HCT116 (cell line): ENCODE data around the gene MTHFD1L. TPM values are rescaled to one million over a fixed set of nuclear protein-coding genes. Genes with fewer than 3 reads are reported as not detected.
A peak's percentile ranks its signal among the peaks of the same experiment; 100 is the strongest.

Experiments used
- ATAC-seq: fragments of 200-7000 bp; cut with Tn5 transposase; 2 replicates; pipeline ENCODE4 v1.9.1; 2020; ENCODE audit warnings: mild to moderate bottlenecking, moderate library complexity
- BruUV-seq: library from RNA; stranded (reverse); fragments of 400-500 nt; replicated peaks from 2 replicates; lab custom pipeline; 2021; lab: Mats Ljungman, UMichigan
- CTCF ChIA-PET: fragments of 300-600 bp; sonication (Branson Sonifier 250); formaldehyde crosslinking; loops from one replicate; lab custom pipeline; 2021; ENCODE audit warnings: antibody characterized with exemption; lab: Charles Lee
- POLR2A ChIA-PET: fragments of 300-600, 350-600 bp; sonication (Branson Sonifier 250); formaldehyde crosslinking; loops from one replicate; lab custom pipeline; 2021; ENCODE audit warnings: antibody characterized with exemption; lab: Charles Lee
- RAD21 ChIA-PET, 2 experiments: fragments of 300-600 bp; sonication (Branson Sonifier 250); formaldehyde crosslinking; loops; one replicate each; lab custom pipeline; 2023; ENCODE audit warnings: low total read pairs in 2 of 2; ENCODE audit not compliant: uncharacterized antibody in 2 of 2, unreplicated experiment in 2 of 2, low non-redundant PET in 1 of 2; lab: Charles Lee
- DNase-seq: peaks from one replicate; pipeline ENCODE4 v3.0.0-alpha.2; 2010; ENCODE audit warnings: low read depth, low spot score
- H2AFZ ChIP-seq: fragments of 200-600 bp; shearing (Covaris generic), sonication (generic); 2 replicates; pipeline ENCODE4 v1.6.1; 2017; ENCODE audit warnings: low read depth, mixed run types, mixed read lengths, antibody characterized with exemption, low read length; ENCODE audit not compliant: poor library complexity, severe bottlenecking
- H3K27ac ChIP-seq: 2 replicates; pipeline ENCODE4 v1.5.1; 2012; ENCODE audit warnings: low read depth, low read length
- H3K27me3 ChIP-seq: fragments of 200-600 bp; sonication (generic); 2 replicates; pipeline ENCODE4 v1.6.1; 2016; ENCODE audit warnings: mixed run types, low read length, mixed read lengths; ENCODE audit not compliant: insufficient read depth
- H3K36me3 ChIP-seq, 2 experiments: fragments of 200-500 bp in 1 of 2; fragments of 200-600 bp in 1 of 2; sonication (Bioruptor generic) in 1 of 2; sonication (generic) in 1 of 2; 2 replicates each; pipeline versions ENCODE4 v1.5.1 to v1.6.1; 2014 to 2016; ENCODE audit warnings: low read length in 2 of 2, inconsistent platforms in 1 of 2, mixed read lengths in 1 of 2, mixed run types in 1 of 2; ENCODE audit not compliant: insufficient read depth in 2 of 2, control insufficient read depth in 1 of 2
- H3K4me1 ChIP-seq, 2 experiments: fragments of 200-600 bp in 1 of 2; sonication (generic) in 1 of 2; 2 replicates each; pipeline versions ENCODE4 v1.5.1 to v1.6.1; 2012 to 2017; ENCODE audit warnings: low read length in 2 of 2, inconsistent platforms in 1 of 2, mild to moderate bottlenecking in 1 of 2, mixed read lengths in 1 of 2, mixed run types in 1 of 2, moderate library complexity in 1 of 2; ENCODE audit not compliant: insufficient read depth in 2 of 2, control insufficient read depth in 1 of 2
- H3K4me2 ChIP-seq: fragments of 200-600 bp; sonication (generic); 2 replicates; pipeline ENCODE4 v1.6.1; 2017; ENCODE audit warnings: mixed run types, low read length, mixed read lengths
- H3K4me3 ChIP-seq, 2 experiments: fragments of 200-600 bp in 1 of 2; sonication (generic) in 1 of 2; replicated peaks in 1 of 2; 2 replicates each; pipeline ENCODE4 v1.5.1; 2011 to 2016; ENCODE audit warnings: low read length in 2 of 2, control low read depth in 1 of 2, low read depth in 1 of 2, mild to moderate bottlenecking in 1 of 2, mixed read lengths in 1 of 2, mixed run types in 1 of 2
- H3K79me2 ChIP-seq: fragments of 200-600 bp; sonication (generic); 2 replicates; pipeline ENCODE4 v1.6.1; 2017; ENCODE audit warnings: mild to moderate bottlenecking, mixed run types, low read length, moderate library complexity, mixed read lengths; ENCODE audit not compliant: insufficient read depth
- H3K9ac ChIP-seq: fragments of 200-600 bp; sonication (generic); 2 replicates; pipeline ENCODE4 v1.6.1; 2016; ENCODE audit warnings: low read length, mixed read lengths
- H3K9me2 ChIP-seq: fragments of 200-600 bp; sonication (generic), shearing (Covaris generic); 2 replicates; pipeline ENCODE4 v1.6.1; 2017; ENCODE audit warnings: mixed run types, mild to moderate bottlenecking, moderate library complexity; ENCODE audit not compliant: insufficient read depth
- H3K9me3 ChIP-seq, 2 experiments: fragments of 200-500 bp in 1 of 2; fragments of 200-600 bp in 1 of 2; sonication (Bioruptor generic) in 1 of 2; sonication (generic) in 1 of 2; 2 replicates each; pipeline ENCODE4 v1.6.1; 2014 to 2017; ENCODE audit warnings: low read length in 2 of 2, mixed read lengths in 2 of 2, inconsistent platforms in 1 of 2, low read depth in 1 of 2, mild to moderate bottlenecking in 1 of 2, mixed run types in 1 of 2, moderate library complexity in 1 of 2; ENCODE audit not compliant: control insufficient read depth in 1 of 2, insufficient read depth in 1 of 2
- H4K20me1 ChIP-seq: fragments of 200-600 bp; sonication (generic), shearing (Covaris generic); 2 replicates; pipeline ENCODE4 v1.6.1; 2017; ENCODE audit warnings: mixed run types, mild to moderate bottlenecking, moderate library complexity; ENCODE audit not compliant: insufficient read depth
- EGR1 ChIP-seq: IDR thresholded peaks from 2 replicates; pipeline ENCODE4 v1.6.1; 2012; ENCODE audit warnings: low read depth
- ELF1 ChIP-seq: IDR thresholded peaks from 2 replicates; pipeline ENCODE4 v1.6.1; 2012; ENCODE audit warnings: low read depth, borderline replicate concordance
- MAX ChIP-seq: IDR thresholded peaks from 2 replicates; pipeline ENCODE4 v1.6.1; 2012
- REST ChIP-seq: IDR thresholded peaks from 2 replicates; pipeline ENCODE4 v1.6.1; 2012; ENCODE audit warnings: low read depth
- SIN3A ChIP-seq: IDR thresholded peaks from 2 replicates; pipeline ENCODE4 v1.6.1; 2012; ENCODE audit warnings: low read depth
- TCF7L2 ChIP-seq: IDR thresholded peaks from 2 replicates; pipeline ENCODE4 v1.7.0; 2011; ENCODE audit warnings: borderline replicate concordance, inconsistent platforms; ENCODE audit not compliant: insufficient read depth, insufficient read length; ENCODE audit errors: extremely low read depth
- ZNF274 ChIP-seq: fragments of 200-500 bp; sonication (Bioruptor generic); IDR thresholded peaks from 2 replicates; pipeline ENCODE4 v1.6.1; 2014; ENCODE audit warnings: mild to moderate bottlenecking, low read depth, low read length, inconsistent platforms
- intact Hi-C: fragments of 100-400 bp; cut with micrococcal nuclease; formaldehyde crosslinking; loops from 2 replicates; pipeline ENCODE4 v1.10.0; 2022
- total RNA-seq: library from RNA; stranded (reverse); gene quantifications from one replicate; pipeline ENCODE4 v1.2.1, GENCODE V29; 2021; ENCODE audit not compliant: unreplicated experiment
- TF ChIP-seq, protein P1 (sequence below), 3 experiments: fragments of 200-600 bp in 1 of 3; sonication (generic) in 1 of 3; IDR thresholded peaks in 2 of 3; conservative IDR thresholded peaks in 1 of 3; 2 replicates each; pipeline ENCODE4 v1.5.1; 2012 to 2017; ENCODE audit warnings: low read depth in 2 of 3, low read length in 2 of 3, antibody characterized with exemption in 1 of 3, borderline replicate concordance in 1 of 3, control low read depth in 1 of 3, mild to moderate bottlenecking in 1 of 3, mixed read lengths in 1 of 3, mixed run types in 1 of 3, moderate library complexity in 1 of 3; ENCODE audit not compliant: insufficient read depth in 1 of 3
- TF ChIP-seq, protein P2 (sequence below): IDR thresholded peaks from 2 replicates; pipeline ENCODE4 v1.6.1; 2011; ENCODE audit warnings: mild to moderate bottlenecking, low read length, moderate library complexity; ENCODE audit not compliant: insufficient replicate concordance; ENCODE audit errors: extremely low read depth

Gene MTHFD1L
- total RNA-seq, 1 experiment from 2014 or later: 127 TPM

GRCh38 chr6:151018911-151019782 is 153.6 kb downstream of the MTHFD1L start (continued):
- TF ChIP-seq, protein P1, sequence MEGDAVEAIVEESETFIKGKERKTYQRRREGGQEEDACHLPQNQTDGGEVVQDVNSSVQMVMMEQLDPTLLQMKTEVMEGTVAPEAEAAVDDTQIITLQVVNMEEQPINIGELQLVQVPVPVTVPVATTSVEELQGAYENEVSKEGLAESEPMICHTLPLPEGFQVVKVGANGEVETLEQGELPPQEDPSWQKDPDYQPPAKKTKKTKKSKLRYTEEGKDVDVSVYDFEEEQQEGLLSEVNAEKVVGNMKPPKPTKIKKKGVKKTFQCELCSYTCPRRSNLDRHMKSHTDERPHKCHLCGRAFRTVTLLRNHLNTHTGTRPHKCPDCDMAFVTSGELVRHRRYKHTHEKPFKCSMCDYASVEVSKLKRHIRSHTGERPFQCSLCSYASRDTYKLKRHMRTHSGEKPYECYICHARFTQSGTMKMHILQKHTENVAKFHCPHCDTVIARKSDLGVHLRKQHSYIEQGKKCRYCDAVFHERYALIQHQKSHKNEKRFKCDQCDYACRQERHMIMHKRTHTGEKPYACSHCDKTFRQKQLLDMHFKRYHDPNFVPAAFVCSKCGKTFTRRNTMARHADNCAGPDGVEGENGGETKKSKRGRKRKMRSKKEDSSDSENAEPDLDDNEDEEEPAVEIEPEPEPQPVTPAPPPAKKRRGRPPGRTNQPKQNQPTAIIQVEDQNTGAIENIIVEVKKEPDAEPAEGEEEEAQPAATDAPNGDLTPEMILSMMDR (IDR thresholded peaks at IDR 0.05 in 2 of 3, conservative IDR thresholded peaks at IDR 0.05 in 1 of 3; ENCODE audit: borderline replicate concordance in 1 of 3, insufficient read depth in 1 of 3, low read depth in 2 of 3, low read length in 2 of 3): no peak
- TF ChIP-seq, all 23 proteins: peak for 0

DNA sequence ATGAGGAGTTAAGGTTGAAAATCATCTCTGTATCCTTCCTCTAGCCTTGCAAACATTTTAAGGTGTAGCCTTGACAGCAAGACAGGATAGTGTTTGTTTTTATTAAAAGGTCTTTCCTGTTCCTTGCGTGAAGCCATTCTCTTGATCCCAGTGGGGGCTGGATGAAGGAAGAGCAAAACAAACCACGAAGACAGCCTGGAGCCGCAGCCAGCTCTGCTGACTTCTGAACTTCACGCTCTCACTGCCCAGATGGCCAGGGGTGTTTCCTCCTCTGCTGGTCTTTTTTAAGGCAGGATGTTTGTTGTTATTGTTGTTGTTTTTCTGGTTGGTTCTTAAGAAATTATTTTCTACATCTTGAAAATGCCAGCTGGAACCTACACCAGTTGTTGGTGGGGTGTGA is 156.4 kb downstream of the MTHFD1L start:
- no peaks in the 10 kb centered on the region for H4K20me1 ChIP-seq
- peaks cover 56 to 87% of the 10 kb centered on the region in 2 experiments for H3K4me1 ChIP-seq
- no peaks in the 10 kb centered on the region for H3K9me3 ChIP-seq
- intact Hi-C loops: no loop called here
- H3K27me3 ChIP-seq: no peaks in the 10 kb centered on the region
- no peak overlapping the region for H2AFZ ChIP-seq
- ChIA-PET CTCF (interaction anchor here (1.1 to 2.7 kb wide), 2 partner anchors 8 to 303 kb away, joined by 3 to 9 read pairs; no protein-coding TSS in a partner anchor), RAD21 (no interaction called here), POLR2A (no interaction called here)
- peaks cover 11% of the 10 kb centered on the region; the same call in 1 of the 2 replicates for H3K79me2 ChIP-seq
- H3K9ac ChIP-seq: peak overlapping the region; percentile 54
- DNase-seq (no peak), ATAC-seq (peak; percentile 35; the same call in 1 of the 2 replicates)
- H3K9me2 ChIP-seq: no peaks in the 10 kb centered on the region
- peak overlapping the region; percentile 60 for H3K27ac ChIP-seq
- peak overlapping the region; percentile 60 for H3K4me2 ChIP-seq
- no TSS peak for BruUV-seq
- peaks cover 0 to 17% of the 10 kb centered on the region in 2 experiments; a peak in 1 of 4 replicates for H3K36me3 ChIP-seq
- no peak overlapping the region for H3K4me3 ChIP-seq
- TF ChIP-seq EGR1: no peak
- TF ChIP-seq, protein P1 (IDR thresholded peaks at IDR 0.05 in 2 of 3, conservative IDR thresholded peaks at IDR 0.05 in 1 of 3; ENCODE audit: borderline replicate concordance in 1 of 3, insufficient read depth in 1 of 3, low read depth in 2 of 3, low read length in 2 of 3): no peak
- TF ChIP-seq, protein P2, sequence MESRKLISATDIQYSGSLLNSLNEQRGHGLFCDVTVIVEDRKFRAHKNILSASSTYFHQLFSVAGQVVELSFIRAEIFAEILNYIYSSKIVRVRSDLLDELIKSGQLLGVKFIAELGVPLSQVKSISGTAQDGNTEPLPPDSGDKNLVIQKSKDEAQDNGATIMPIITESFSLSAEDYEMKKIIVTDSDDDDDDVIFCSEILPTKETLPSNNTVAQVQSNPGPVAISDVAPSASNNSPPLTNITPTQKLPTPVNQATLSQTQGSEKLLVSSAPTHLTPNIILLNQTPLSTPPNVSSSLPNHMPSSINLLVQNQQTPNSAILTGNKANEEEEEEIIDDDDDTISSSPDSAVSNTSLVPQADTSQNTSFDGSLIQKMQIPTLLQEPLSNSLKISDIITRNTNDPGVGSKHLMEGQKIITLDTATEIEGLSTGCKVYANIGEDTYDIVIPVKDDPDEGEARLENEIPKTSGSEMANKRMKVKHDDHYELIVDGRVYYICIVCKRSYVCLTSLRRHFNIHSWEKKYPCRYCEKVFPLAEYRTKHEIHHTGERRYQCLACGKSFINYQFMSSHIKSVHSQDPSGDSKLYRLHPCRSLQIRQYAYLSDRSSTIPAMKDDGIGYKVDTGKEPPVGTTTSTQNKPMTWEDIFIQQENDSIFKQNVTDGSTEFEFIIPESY: no peak
- TF ChIP-seq TCF7L2: peak; percentile 34
- no peak for TF ChIP-seq ELF1
- no peak for TF ChIP-seq SIN3A
- TF ChIP-seq REST: no peak
- TF ChIP-seq MAX: peak; percentile 8; the same call in 1 of the 2 replicates
- no peak for TF ChIP-seq ZNF274
